Kidney (tissue), 14 donors: Measurements from ENCODE around the gene LMBRD2. TPM values are rescaled to one million over a fixed set of nuclear protein-coding genes. Genes with fewer than 3 reads are reported as not detected.
A peak's percentile ranks its signal among the peaks of the same experiment; 100 is the strongest.

ENCODE experiments used
- DNase-seq, 5 donors: peaks; one replicate each; pipeline ENCODE4 v3.0.0-alpha.2; 2013 to 2020
- FAIRE-seq: peaks from 2 replicates; lab custom pipeline; 2012; peaks lifted over from hg19 to GRCh38; lab: Jason Lieb, UNC
- H3K27ac ChIP-seq, 2 donors: one replicate each; pipeline ENCODE4 v1.7.0; 2013; ENCODE audit warnings: low read depth in 2 of 2, low read length in 2 of 2, inconsistent platforms in 1 of 2
- H3K27me3 ChIP-seq: one replicate; pipeline ENCODE4 v1.7.1; 2013; ENCODE audit warnings: low read length, inconsistent platforms; ENCODE audit not compliant: control insufficient read depth, insufficient read depth
- H3K36me3 ChIP-seq, 3 donors: one replicate each; pipeline versions ENCODE4 v1.7.0 to v1.7.1; 2013; ENCODE audit warnings: low read length in 3 of 3, control low read depth in 1 of 3, inconsistent platforms in 1 of 3; ENCODE audit not compliant: insufficient read depth in 3 of 3, control insufficient read depth in 2 of 3
- H3K4me1 ChIP-seq, 3 donors: one replicate each; pipeline versions ENCODE4 v1.7.0 to v1.7.1; 2013; ENCODE audit warnings: low read length in 3 of 3, inconsistent platforms in 1 of 3, low read depth in 1 of 3; ENCODE audit not compliant: control insufficient read depth in 2 of 3, insufficient read depth in 2 of 3
- H3K4me3 ChIP-seq, 3 donors: one replicate each; pipeline versions ENCODE4 v1.7.0 to v1.8.1; 2013; ENCODE audit warnings: low read length in 3 of 3, control low read depth in 1 of 3, inconsistent platforms in 1 of 3
- H3K9ac ChIP-seq, 3 donors: one replicate each; pipeline versions ENCODE4 v1.7.0 to v1.7.1; 2013; ENCODE audit warnings: low read length in 3 of 3, control low read depth in 1 of 3, inconsistent platforms in 1 of 3
- H3K9me3 ChIP-seq, 3 donors: one replicate each; pipeline versions ENCODE4 v1.7.0 to v1.7.1; 2013; ENCODE audit warnings: low read length in 3 of 3, control low read depth in 1 of 3, inconsistent platforms in 1 of 3; ENCODE audit not compliant: control insufficient read depth in 2 of 3, insufficient read depth in 1 of 3
- CTCF ChIP-seq: IDR thresholded peaks from 3 replicates; pipeline ENCODE4 v1.5.1; 2012; ENCODE audit warnings: mild to moderate bottlenecking, moderate library complexity, borderline replicate concordance; ENCODE audit not compliant: insufficient read depth; ENCODE audit errors: extremely low read depth
- intact Hi-C: fragments of 100-400 bp; cut with DNase I; formaldehyde crosslinking; loops from one replicate; pipeline ENCODE4 v1.11.1; 2022
- microRNA-seq: library from miRNA; unstranded; fragments of <30 nt; microRNA quantifications from one replicate; pipeline ENCODE4 v1.2.0, GENCODE V29; 2020
- polyA plus RNA-seq: library from polyadenylated mRNA; stranded (reverse); fragments of 350-450 nt; fragmentation: Illumina TruSeq; extraction: RNeasy Lipid Tissue Mini Kit (QIAGEN cat#74804); gene quantifications from one replicate; pipeline ENCODE4 v1.2.3, GENCODE V29; 2014; ENCODE audit warnings: low read depth, low replicate concordance; ENCODE audit not compliant: insufficient read depth
- total RNA-seq: library from RNA; stranded (reverse); fragmentation: NEBNext Ultra II Directional; extraction: Animal tissue kit (Norgen Biotek cat#: 25700); gene quantifications from one replicate; pipeline ENCODE4 v1.2.1, GENCODE V29; 2021
- donor health status: control.
- donor health status: control.
- donor health status: control.
- donor health status: control.
- donor health status: control.
- donor health status: DM: yes; HTN: yes; CAD: no.
- donor health status: Normal renal cell carcinoma (clear cell type).

LMBRD2 gene
- total and polyA plus RNA-seq, 2 donors from 2014 or later: 4.0 to 13.6 TPM

- no peak for FAIRE-seq
- Histone ChIP-seq H3K36me3 (no peaks in the 10 kb centered on the region), H3K4me1 (no peaks in the 10 kb centered on the region), H3K27ac (no peak overlapping the region), H3K27me3 (no peaks in the 10 kb centered on the region), H3K9me3 (no peaks in the 10 kb centered on the region), H3K9ac (no peak overlapping the region), H3K4me3 (no peak overlapping the region)
- no peak for TF ChIP-seq CTCF
- no peak for DNase-seq
- intact Hi-C loops: no loop called here
These were observed 97.0 kb downstream of the LMBRD2 start for GRCh38 chr5:36054647-36055046.

GRCh38 chr5:36052538-36052937 is 99.1 kb downstream of the LMBRD2 start:
- Histone ChIP-seq H3K9ac (no peak overlapping the region), H3K36me3 (no peaks in the 10 kb centered on the region), H3K4me3 (no peak overlapping the region), H3K27ac (no peak overlapping the region), H3K4me1 (no peaks in the 10 kb centered on the region), H3K27me3 (no peaks in the 10 kb centered on the region), H3K9me3 (no peaks in the 10 kb centered on the region)
- no peak for TF ChIP-seq CTCF
- DNase-seq (no peak), FAIRE-seq (no peak)
- intact Hi-C loops: no loop called here

GRCh38 chr5:36049949-36050348 is 101.7 kb downstream of the LMBRD2 start:
- FAIRE-seq: peak; percentile 74
- intact Hi-C loops: no loop called here
- no peak overlapping the region for H3K9ac ChIP-seq
- H3K27me3 ChIP-seq: no peaks in the 10 kb centered on the region
- TF ChIP-seq CTCF: no peak
- no peaks in the 10 kb centered on the region for H3K4me1 ChIP-seq
- no peak overlapping the region for H3K4me3 ChIP-seq
- DNase-seq: no peak
- H3K9me3 ChIP-seq: no peaks in the 10 kb centered on the region
- H3K27ac ChIP-seq: no peak overlapping the region
- no peaks in the 10 kb centered on the region for H3K36me3 ChIP-seq

Small RNA genes lying within 50 kb of the gene (microRNA-seq; reads per million reads assigned to microRNA genes)
- 1.0 reads per million for gene MIR580

Other genes starting within 250 kb of the LMBRD2 start
- gene CAPSL, start 213.3 kb downstream of the LMBRD2 start, total RNA-seq: 1.9 TPM
- 4.3 TPM for gene CAPSL, start 213.3 kb downstream of the LMBRD2 start, polyA plus RNA-seq
- 6.1 TPM for gene UGT3A1, start 160.5 kb downstream of the LMBRD2 start, total RNA-seq
- gene UGT3A1, start 160.5 kb downstream of the LMBRD2 start, polyA plus RNA-seq: 37.5 TPM
- gene UGT3A2, start 85.0 kb downstream of the LMBRD2 start, total RNA-seq: 0.35 TPM
- 4.4 TPM for gene UGT3A2, start 85.0 kb downstream of the LMBRD2 start, polyA plus RNA-seq
- gene SKP2, start 224 bp upstream of the LMBRD2 start, total RNA-seq: 10.9 TPM
- 3.4 TPM for gene SKP2, start 224 bp upstream of the LMBRD2 start, polyA plus RNA-seq
- 27.9 TPM for gene NADK2, start 90.0 kb upstream of the LMBRD2 start, total RNA-seq
- gene NADK2, start 90.0 kb upstream of the LMBRD2 start, polyA plus RNA-seq: 15.4 TPM
- gene RANBP3L, start 150.0 kb upstream of the LMBRD2 start, total RNA-seq: 7.1 TPM
- gene RANBP3L, start 150.0 kb upstream of the LMBRD2 start, polyA plus RNA-seq: 8.7 TPM